PC-9 (cell line): ENCODE results near the gene RPS6KA5. TPM values are rescaled to one million over a fixed set of nuclear protein-coding genes. Genes with fewer than 3 reads are reported as not detected.
"Not testable (repeated sequence)": the region's sequence is repeated elsewhere in the genome, so short reads cannot be mapped to it uniquely, and the experiment has no call there.

Source experiments
- BruUV-seq: library from RNA; stranded (reverse); fragments of 400-500 nt; replicated peaks from 2 replicates; lab custom pipeline; 2021; lab: Mats Ljungman, UMichigan
- CTCF ChIA-PET: fragments of 300-600 bp; sonication (Branson Sonifier 250); formaldehyde crosslinking; loops from one replicate; lab custom pipeline; 2022; ENCODE audit warnings: antibody characterized with exemption; lab: Charles Lee
- POLR2A ChIA-PET: fragments of 300-600 bp; sonication (Branson Sonifier 250); formaldehyde crosslinking; loops from one replicate; lab custom pipeline; 2022; ENCODE audit warnings: antibody characterized with exemption; ENCODE audit not compliant: unreplicated experiment; lab: Charles Lee
- DNase-seq, 2 experiments: peaks; one replicate each; pipeline versions ENCODE4 v3.0.0 to v3.0.0-alpha.2; 2015 to 2022; ENCODE audit warnings: mixed read lengths in 1 of 2
- H2AFZ ChIP-seq: fragments of 200-600 bp; sonication (generic); 2 replicates; pipeline ENCODE4 v1.8.1; 2017; ENCODE audit warnings: antibody characterized with exemption
- H3F3A ChIP-seq: fragments of 200-600 bp; sonication (generic); 2 replicates; pipeline ENCODE4 v1.8.1; 2017; ENCODE audit warnings: antibody characterized with exemption, mild to moderate bottlenecking, low read depth; ENCODE audit not compliant: insufficient read depth
- H3K27ac ChIP-seq: fragments of 200-600 bp; sonication (generic); 2 replicates; pipeline ENCODE4 v1.6.1; 2016; ENCODE audit warnings: mixed run types
- H3K27me3 ChIP-seq: fragments of 200-600 bp; sonication (generic); 2 replicates; pipeline ENCODE4 v1.6.1; 2016; ENCODE audit warnings: low read depth, mixed run types; ENCODE audit not compliant: insufficient read depth
- H3K36me3 ChIP-seq: fragments of 200-600 bp; sonication (generic); 2 replicates; pipeline ENCODE4 v1.6.1; 2016; ENCODE audit warnings: low read depth, mixed run types
- H3K4me1 ChIP-seq: fragments of 200-600 bp; sonication (generic); replicated peaks from 2 replicates; pipeline ENCODE4 v1.6.1; 2016; ENCODE audit warnings: mixed run types; ENCODE audit not compliant: insufficient read depth
- H3K4me2 ChIP-seq: fragments of 200-600 bp; sonication (generic); 2 replicates; pipeline ENCODE4 v1.6.1; 2017; ENCODE audit warnings: mixed run types
- H3K4me3 ChIP-seq: fragments of 200-600 bp; sonication (generic); 2 replicates; pipeline ENCODE4 v1.6.1; 2016; ENCODE audit warnings: mixed run types
- H3K79me2 ChIP-seq: fragments of 200-600 bp; sonication (generic); 2 replicates; pipeline ENCODE4 v1.6.1; 2017; ENCODE audit warnings: low read depth, mixed run types
- H3K9me2 ChIP-seq: fragments of 200-600 bp; sonication (generic); 2 replicates; pipeline ENCODE4 v1.8.1; 2017; ENCODE audit warnings: mild to moderate bottlenecking; ENCODE audit not compliant: insufficient read depth
- H3K9me3 ChIP-seq: fragments of 200-600 bp; sonication (generic); 2 replicates; pipeline ENCODE4 v1.8.1; 2016; ENCODE audit warnings: low read depth; ENCODE audit not compliant: insufficient read depth
- H4K20me1 ChIP-seq: fragments of 200-600 bp; sonication (generic); 2 replicates; pipeline ENCODE4 v1.8.1; 2017; ENCODE audit not compliant: insufficient read depth
- EZH2 ChIP-seq: fragments of 200-600 bp; sonication (generic); IDR thresholded peaks from 2 replicates; pipeline ENCODE4 v1.8.0; 2017; ENCODE audit warnings: antibody characterized with exemption, low read depth
- intact Hi-C: fragments of 100-400 bp; cut with micrococcal nuclease; formaldehyde crosslinking; loops from one replicate; pipeline ENCODE4 v1.10.0; 2022; ENCODE audit not compliant: unreplicated experiment
- total RNA-seq: library from RNA; stranded (reverse); gene quantifications from 2 replicates; pipeline ENCODE4 v1.2.3, GENCODE V29; 2021
- TF ChIP-seq, protein P1 (sequence below): fragments of 200-600 bp; sonication (generic); conservative IDR thresholded peaks from 2 replicates; pipeline ENCODE4 v1.6.1; 2017; ENCODE audit warnings: mixed run types, antibody characterized with exemption, mild to moderate bottlenecking, moderate library complexity

Gene RPS6KA5
- total RNA-seq, 1 experiment from 2014 or later: 3.5 TPM

DNA sequence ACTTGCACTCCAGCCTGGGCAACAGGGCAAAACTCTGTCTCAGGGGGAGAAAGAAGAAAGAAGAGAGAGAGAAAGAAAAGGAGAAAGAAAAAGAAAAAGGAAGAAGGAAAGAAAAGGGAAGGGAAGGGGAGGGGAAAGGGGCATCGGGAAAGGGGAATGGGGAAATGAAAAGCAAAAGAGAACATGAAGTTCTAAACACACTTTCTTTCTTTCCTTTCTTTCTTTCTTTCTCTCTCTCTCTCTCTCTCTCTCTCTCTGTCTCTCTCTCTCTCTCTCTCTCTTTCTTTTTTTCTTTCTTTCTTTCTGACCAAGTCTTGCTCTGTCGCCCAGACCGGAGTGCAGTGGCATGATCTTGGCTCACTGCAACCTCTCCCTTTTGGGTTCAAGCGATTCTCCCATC, 76.9 kb downstream of the RPS6KA5 start:
- no peak for TF ChIP-seq EZH2
- TF ChIP-seq, protein P1, sequence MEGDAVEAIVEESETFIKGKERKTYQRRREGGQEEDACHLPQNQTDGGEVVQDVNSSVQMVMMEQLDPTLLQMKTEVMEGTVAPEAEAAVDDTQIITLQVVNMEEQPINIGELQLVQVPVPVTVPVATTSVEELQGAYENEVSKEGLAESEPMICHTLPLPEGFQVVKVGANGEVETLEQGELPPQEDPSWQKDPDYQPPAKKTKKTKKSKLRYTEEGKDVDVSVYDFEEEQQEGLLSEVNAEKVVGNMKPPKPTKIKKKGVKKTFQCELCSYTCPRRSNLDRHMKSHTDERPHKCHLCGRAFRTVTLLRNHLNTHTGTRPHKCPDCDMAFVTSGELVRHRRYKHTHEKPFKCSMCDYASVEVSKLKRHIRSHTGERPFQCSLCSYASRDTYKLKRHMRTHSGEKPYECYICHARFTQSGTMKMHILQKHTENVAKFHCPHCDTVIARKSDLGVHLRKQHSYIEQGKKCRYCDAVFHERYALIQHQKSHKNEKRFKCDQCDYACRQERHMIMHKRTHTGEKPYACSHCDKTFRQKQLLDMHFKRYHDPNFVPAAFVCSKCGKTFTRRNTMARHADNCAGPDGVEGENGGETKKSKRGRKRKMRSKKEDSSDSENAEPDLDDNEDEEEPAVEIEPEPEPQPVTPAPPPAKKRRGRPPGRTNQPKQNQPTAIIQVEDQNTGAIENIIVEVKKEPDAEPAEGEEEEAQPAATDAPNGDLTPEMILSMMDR: no peak
- Histone ChIP-seq H3K27me3 (no peaks in the 10 kb centered on the region), H3K27ac (no peak overlapping the region), H3K4me3 (no peak overlapping the region), H3K4me2 (no peak overlapping the region), H2AFZ (no peak overlapping the region), H3K79me2 (no peaks in the 10 kb centered on the region), H3K4me1 (no peaks in the 10 kb centered on the region; the same call in 1 of the 2 replicates), H3F3A (no peaks in the 10 kb centered on the region), H3K36me3 (no peaks in the 10 kb centered on the region), H4K20me1 (no peaks in the 10 kb centered on the region), H3K9me2 (no peaks in the 10 kb centered on the region), H3K9me3 (no peaks in the 10 kb centered on the region)
- no peak for DNase-seq
- ChIA-PET POLR2A (no interaction called here), CTCF (no interaction called here)
- intact Hi-C loops: no loop called here
- no TSS peak for BruUV-seq

DNA sequence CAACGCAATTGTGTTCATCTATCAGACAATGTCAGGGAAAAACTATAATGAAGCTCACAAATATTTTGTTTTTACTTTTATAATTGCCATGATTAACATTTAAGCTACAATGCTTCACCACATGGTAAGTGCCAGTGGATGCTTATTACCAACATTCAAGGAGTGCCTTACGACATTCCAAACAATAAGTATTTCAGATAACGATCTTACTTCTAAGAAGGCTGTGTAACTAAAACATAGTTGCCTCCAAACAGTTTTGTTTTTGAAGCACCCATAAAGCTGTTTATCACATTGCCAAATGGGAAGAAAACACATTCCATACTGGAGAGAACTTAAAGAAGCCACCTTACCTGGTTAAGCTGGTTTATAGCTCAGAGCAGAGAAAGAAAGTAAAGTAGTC, 78.8 kb downstream of the RPS6KA5 start:
- BruUV-seq: no TSS peak
- CTCF ChIA-PET: no interaction called here

DNA sequence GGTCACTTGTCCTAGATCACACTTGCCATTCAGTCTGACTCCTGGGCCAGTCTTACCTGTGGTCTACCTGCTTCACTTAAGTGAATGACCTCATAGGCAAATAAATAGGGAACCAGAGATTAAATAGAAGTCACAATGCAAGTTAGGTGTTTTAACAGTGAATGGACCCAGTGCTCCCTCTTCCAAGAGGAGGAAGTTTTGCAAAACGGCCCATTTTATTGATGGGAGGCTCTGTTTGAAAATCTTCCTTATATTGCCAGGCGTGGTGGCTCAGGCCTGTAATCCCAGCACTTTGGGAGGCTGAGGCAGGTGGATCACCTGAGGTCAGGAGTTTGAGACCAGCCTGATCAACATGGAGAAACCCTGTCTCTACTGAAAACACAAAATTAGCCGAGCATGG, 79.8 kb downstream of the RPS6KA5 start:
- H3K9me2 ChIP-seq, H3F3A ChIP-seq, H3K9me3 ChIP-seq, H3K36me3 ChIP-seq, H2AFZ ChIP-seq, intact Hi-C loops, CTCF ChIA-PET, H3K4me3 ChIP-seq, DNase-seq, H3K27me3 ChIP-seq, H3K27ac ChIP-seq, H3K79me2 ChIP-seq, POLR2A ChIA-PET, BruUV-seq, H3K4me1 ChIP-seq, H3K4me2 ChIP-seq, H4K20me1 ChIP-seq: not testable (repeated sequence)

More for the DNA sequence above, 78.8 kb downstream of the RPS6KA5 start:
- H2AFZ ChIP-seq: no peak overlapping the region
- no peak overlapping the region for H3K27ac ChIP-seq
- no peaks in the 10 kb centered on the region; the same call in 1 of the 2 replicates for H3K4me1 ChIP-seq
- no peaks in the 10 kb centered on the region for H3K9me3 ChIP-seq
- peak overlapping the region; percentile 17; the same call in 1 of the 2 replicates for H3K4me2 ChIP-seq
- no peak overlapping the region for H3K4me3 ChIP-seq
- H4K20me1 ChIP-seq: no peaks in the 10 kb centered on the region
- DNase-seq: peak in 1 of 2 experiments; percentile 69
- H3K27me3 ChIP-seq: no peaks in the 10 kb centered on the region
- POLR2A ChIA-PET: interaction anchor here (0.7 to 0.9 kb wide), 2 partner anchors 36 to 58 kb away, joined by 4 to 6 read pairs; no protein-coding TSS in a partner anchor
- no peaks in the 10 kb centered on the region for H3F3A ChIP-seq
- no peaks in the 10 kb centered on the region for H3K9me2 ChIP-seq
- no peaks in the 10 kb centered on the region for H3K36me3 ChIP-seq
- TF ChIP-seq, protein P1: no peak
- TF ChIP-seq EZH2: no peak
- no peaks in the 10 kb centered on the region for H3K79me2 ChIP-seq
- intact Hi-C loops: no loop called here

DNA sequence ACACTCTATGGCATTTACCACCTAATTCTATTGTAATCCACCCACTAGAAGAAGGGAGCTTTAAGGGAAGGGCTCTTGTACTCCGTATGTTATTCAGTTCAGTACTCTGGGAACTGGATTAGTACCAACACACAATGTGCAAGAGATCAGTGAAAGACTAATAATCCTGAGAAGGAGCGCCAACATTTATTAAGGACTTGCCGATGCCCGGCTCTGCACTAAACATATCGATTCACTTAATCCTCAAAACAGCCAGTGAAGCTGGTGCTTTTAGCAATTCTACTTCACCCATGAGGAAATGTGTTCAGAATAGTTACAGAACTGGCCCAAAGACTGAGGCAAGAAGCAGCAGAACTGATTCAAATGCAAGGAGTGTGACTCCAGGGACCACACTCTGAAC, 80.9 kb downstream of the RPS6KA5 start:
- Histone ChIP-seq H3K9me3 (no peaks in the 10 kb centered on the region), H3K9me2 (no peaks in the 10 kb centered on the region), H3K4me1 (no peaks in the 10 kb centered on the region), H3K27ac (no peak overlapping the region), H2AFZ (no peak overlapping the region), H3K4me3 (no peak overlapping the region), H3K27me3 (no peaks in the 10 kb centered on the region), H3K79me2 (no peaks in the 10 kb centered on the region), H3K4me2 (no peak overlapping the region), H4K20me1 (no peaks in the 10 kb centered on the region), H3F3A (no peaks in the 10 kb centered on the region), H3K36me3 (no peaks in the 10 kb centered on the region)
- no peak for DNase-seq
- ChIA-PET CTCF (no interaction called here), POLR2A (no interaction called here)
- intact Hi-C loops: no loop called here
- TF ChIP-seq EZH2: no peak
- TF ChIP-seq, protein P1: no peak
- BruUV-seq: no TSS peak
